Peyer's patch (tissue), 4 donors: Measurements from ENCODE around the gene SSMEM1.

Experiments used
- CTCF ChIP-seq, 6 experiments: fragments of 450-650 bp in 4 of 6; fragments of 200-600 bp in 2 of 6; sonication (generic) in 1 of 6; IDR thresholded peaks; one replicate each; pipeline ENCODE4 v1.5.1; 2017 to 2019; ENCODE audit warnings: antibody characterized with exemption in 6 of 6, mild to moderate bottlenecking in 3 of 6, moderate library complexity in 1 of 6
- POLR2A ChIP-seq, 2 donors: fragments of 450-650 bp; IDR thresholded peaks; one replicate each; pipeline ENCODE4 v1.5.1; 2017; ENCODE audit warnings: antibody characterized with exemption in 2 of 2, mild to moderate bottlenecking in 2 of 2, moderate library complexity in 2 of 2

- TF ChIP-seq POLR2A (IDR thresholded peaks at IDR 0.05) (no peak), CTCF (IDR thresholded peaks at IDR 0.05) (no peak)
Observed at GRCh38 chr7:130178251-130178650, 29.4 kb upstream of the SSMEM1 start.
